Keratinocyte (primary cell): ENCODE data around the gene KDM6B. TPM values are rescaled to one million over a fixed set of nuclear protein-coding genes. Genes with fewer than 3 reads are reported as not detected.

Experiments used
- DNase-seq: peaks from one replicate; pipeline ENCODE4 v3.0.0-alpha.2; 2011; ENCODE audit warnings: low read depth, missing footprints, low spot score
- FAIRE-seq: peaks from 2 replicates; lab custom pipeline; 2011; peaks lifted over from hg19 to GRCh38; lab: Jason Lieb, UNC
- H2AFZ ChIP-seq: 2 replicates; pipeline ENCODE4 v1.6.0; 2012; ENCODE audit warnings: low read length, control low read depth, inconsistent platforms; ENCODE audit not compliant: control insufficient read depth
- H3K27ac ChIP-seq: 2 replicates; pipeline ENCODE4 v1.5.1; 2011; ENCODE audit warnings: low read length; ENCODE audit not compliant: control insufficient read depth, insufficient read depth
- H3K27me3 ChIP-seq: 3 replicates; pipeline ENCODE4 v1.6.0; 2011; ENCODE audit warnings: low read length; ENCODE audit not compliant: control insufficient read depth, insufficient read depth; ENCODE audit errors: extremely low read depth
- H3K36me3 ChIP-seq, 2 experiments: 2 replicates in 1 of 2; 3 replicates in 1 of 2; pipeline ENCODE4 v1.5.1; 2011; ENCODE audit warnings: low read length in 2 of 2, mild to moderate bottlenecking in 1 of 2; ENCODE audit not compliant: control insufficient read depth in 2 of 2, insufficient read depth in 2 of 2; ENCODE audit errors: extremely low read depth in 1 of 2
- H3K4me1 ChIP-seq: 3 replicates; pipeline ENCODE4 v1.5.1; 2011; ENCODE audit warnings: low read length; ENCODE audit not compliant: control insufficient read depth, insufficient read depth; ENCODE audit errors: extremely low read depth
- H3K4me2 ChIP-seq: 3 replicates; pipeline ENCODE4 v1.6.0; 2011; ENCODE audit warnings: low read depth, low read length; ENCODE audit not compliant: control insufficient read depth, insufficient read depth; ENCODE audit errors: extremely low read depth
- H3K4me3 ChIP-seq, 3 experiments: fragments of 200-600 bp in 1 of 3; sonication (generic) in 1 of 3; 2 replicates in 2 of 3; 3 replicates in 1 of 3; pipeline ENCODE4 v1.5.1; 2011 to 2016; ENCODE audit warnings: low read length in 3 of 3, mild to moderate bottlenecking in 3 of 3, control low read depth in 2 of 3, inconsistent platforms in 1 of 3, low read depth in 1 of 3, mixed read lengths in 1 of 3, mixed run types in 1 of 3, moderate library complexity in 1 of 3; ENCODE audit not compliant: control insufficient read depth in 2 of 3, insufficient read depth in 2 of 3; ENCODE audit errors: extremely low read depth in 1 of 3
- H3K79me2 ChIP-seq: 2 replicates; pipeline ENCODE4 v1.6.0; 2012; ENCODE audit warnings: low read length; ENCODE audit not compliant: control insufficient read depth, insufficient read depth
- H3K9ac ChIP-seq: 3 replicates; pipeline ENCODE4 v1.6.0; 2011; ENCODE audit warnings: low read length; ENCODE audit not compliant: control insufficient read depth, insufficient read depth; ENCODE audit errors: extremely low read depth
- H3K9me1 ChIP-seq: 3 replicates; pipeline ENCODE4 v1.6.0; 2011; ENCODE audit warnings: low read length; ENCODE audit not compliant: control insufficient read depth, insufficient read depth; ENCODE audit errors: extremely low read depth
- H3K9me3 ChIP-seq: 2 replicates; pipeline ENCODE4 v1.5.1; 2012; ENCODE audit warnings: low read depth, low read length; ENCODE audit not compliant: control insufficient read depth
- H4K20me1 ChIP-seq: 3 replicates; pipeline ENCODE4 v1.6.0; 2011; ENCODE audit warnings: low read length; ENCODE audit not compliant: control insufficient read depth, insufficient read depth; ENCODE audit errors: extremely low read depth
- EZH2 ChIP-seq: IDR thresholded peaks from one replicate; pipeline ENCODE4 v1.6.1; 2012; ENCODE audit warnings: inconsistent platforms, mild to moderate bottlenecking, low read length, moderate library complexity
- dilution Hi-C: fragments of 300-500 bp; cut with MboI; formaldehyde crosslinking; loops from one replicate; pipeline ENCODE4 v1.7.0; 2020; ENCODE audit warnings: low sequenced_read_pairs; ENCODE audit not compliant: extremely low pct_ligation_motif_present
- polyA plus RNA-seq, 5 experiments: library from polyadenylated mRNA; depleted of rRNA in 3 of 5; stranded (reverse) in 3 of 5; stranded (forward) in 1 of 5; unstranded in 1 of 5; fragments of >200 nt; gene quantifications; 1 replicate in 1 of 5; 2 replicates in 3 of 5; 3 replicates in 1 of 5; pipeline versions ENCODE4 v1.2.1 to v1.2.3, GENCODE V29; 2011 to 2012; ENCODE audit warnings: missing spikeins in 2 of 5, low read depth in 1 of 5, low replicate concordance in 1 of 5
- TF ChIP-seq, protein P1 (sequence below), 3 experiments: IDR thresholded peaks in 1 of 3; conservative IDR thresholded peaks in 1 of 3; optimal IDR thresholded peaks in 1 of 3; 2 replicates in 2 of 3; 3 replicates in 1 of 3; pipeline versions ENCODE3 to v1.5.1; 2011; ENCODE audit warnings: low read length in 3 of 3, mild to moderate bottlenecking in 3 of 3, moderate library complexity in 2 of 3, control low read depth in 1 of 3, inconsistent platforms in 1 of 3; ENCODE audit not compliant: insufficient read depth in 2 of 3; ENCODE audit errors: extremely low read depth in 1 of 3

Gene KDM6B
- polyA plus RNA-seq, 1 donor (not counting 4 experiments of a cell fraction or from before 2014, with no cell fraction given), result 1.6 TPM

DNA sequence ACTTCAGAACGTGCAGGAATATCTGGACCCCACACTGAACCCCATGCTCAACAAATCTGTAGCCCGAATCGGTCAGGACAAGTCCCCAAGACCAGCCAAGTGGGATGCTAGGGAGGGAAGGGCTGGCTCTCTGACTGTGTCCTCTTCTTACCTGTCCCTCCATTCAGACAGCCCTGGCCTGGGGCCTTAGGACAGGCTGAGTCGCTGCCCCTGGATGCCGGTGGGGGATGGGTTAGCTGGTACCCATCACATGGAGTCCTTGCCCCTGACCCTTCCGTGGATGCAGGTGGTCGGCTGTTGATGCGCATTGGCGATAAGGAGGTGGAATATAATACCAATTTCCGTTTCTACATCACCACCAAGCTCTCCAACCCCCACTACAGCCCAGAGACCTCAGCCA, 16.0 kb upstream of the KDM6B start:
- H3K27me3 ChIP-seq, result no peaks in the 10 kb centered on the region
- H3K9me3 ChIP-seq, result no peaks in the 10 kb centered on the region
- TF ChIP-seq, protein P1, sequence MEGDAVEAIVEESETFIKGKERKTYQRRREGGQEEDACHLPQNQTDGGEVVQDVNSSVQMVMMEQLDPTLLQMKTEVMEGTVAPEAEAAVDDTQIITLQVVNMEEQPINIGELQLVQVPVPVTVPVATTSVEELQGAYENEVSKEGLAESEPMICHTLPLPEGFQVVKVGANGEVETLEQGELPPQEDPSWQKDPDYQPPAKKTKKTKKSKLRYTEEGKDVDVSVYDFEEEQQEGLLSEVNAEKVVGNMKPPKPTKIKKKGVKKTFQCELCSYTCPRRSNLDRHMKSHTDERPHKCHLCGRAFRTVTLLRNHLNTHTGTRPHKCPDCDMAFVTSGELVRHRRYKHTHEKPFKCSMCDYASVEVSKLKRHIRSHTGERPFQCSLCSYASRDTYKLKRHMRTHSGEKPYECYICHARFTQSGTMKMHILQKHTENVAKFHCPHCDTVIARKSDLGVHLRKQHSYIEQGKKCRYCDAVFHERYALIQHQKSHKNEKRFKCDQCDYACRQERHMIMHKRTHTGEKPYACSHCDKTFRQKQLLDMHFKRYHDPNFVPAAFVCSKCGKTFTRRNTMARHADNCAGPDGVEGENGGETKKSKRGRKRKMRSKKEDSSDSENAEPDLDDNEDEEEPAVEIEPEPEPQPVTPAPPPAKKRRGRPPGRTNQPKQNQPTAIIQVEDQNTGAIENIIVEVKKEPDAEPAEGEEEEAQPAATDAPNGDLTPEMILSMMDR (optimal IDR thresholded peaks at IDR 0.05 in 1 of 3, IDR thresholded peaks at IDR 0.05 in 1 of 3, conservative IDR thresholded peaks at IDR 0.05 in 1 of 3; ENCODE audit: extremely low read depth in 1 of 3, insufficient read depth in 2 of 3, low read length in 3 of 3), result no peak
- TF ChIP-seq EZH2, result no peak
- H3K9ac ChIP-seq, result no peak overlapping the region
- no peak for DNase-seq
- no peaks in the 10 kb centered on the region for H3K4me1 ChIP-seq
- dilution Hi-C loops, result no loop called here
- H3K4me3 ChIP-seq, result no peak overlapping the region
- no peaks in the 10 kb centered on the region for H4K20me1 ChIP-seq
- H3K27ac ChIP-seq, result no peak overlapping the region
- H2AFZ ChIP-seq, result no peak overlapping the region
- H3K9me1 ChIP-seq, result no peaks in the 10 kb centered on the region
- no peak for FAIRE-seq
- H3K4me2 ChIP-seq, result no peak overlapping the region
- no peaks in the 10 kb centered on the region for H3K79me2 ChIP-seq
- H3K36me3 ChIP-seq, result no peaks in the 10 kb centered on the region

DNA sequence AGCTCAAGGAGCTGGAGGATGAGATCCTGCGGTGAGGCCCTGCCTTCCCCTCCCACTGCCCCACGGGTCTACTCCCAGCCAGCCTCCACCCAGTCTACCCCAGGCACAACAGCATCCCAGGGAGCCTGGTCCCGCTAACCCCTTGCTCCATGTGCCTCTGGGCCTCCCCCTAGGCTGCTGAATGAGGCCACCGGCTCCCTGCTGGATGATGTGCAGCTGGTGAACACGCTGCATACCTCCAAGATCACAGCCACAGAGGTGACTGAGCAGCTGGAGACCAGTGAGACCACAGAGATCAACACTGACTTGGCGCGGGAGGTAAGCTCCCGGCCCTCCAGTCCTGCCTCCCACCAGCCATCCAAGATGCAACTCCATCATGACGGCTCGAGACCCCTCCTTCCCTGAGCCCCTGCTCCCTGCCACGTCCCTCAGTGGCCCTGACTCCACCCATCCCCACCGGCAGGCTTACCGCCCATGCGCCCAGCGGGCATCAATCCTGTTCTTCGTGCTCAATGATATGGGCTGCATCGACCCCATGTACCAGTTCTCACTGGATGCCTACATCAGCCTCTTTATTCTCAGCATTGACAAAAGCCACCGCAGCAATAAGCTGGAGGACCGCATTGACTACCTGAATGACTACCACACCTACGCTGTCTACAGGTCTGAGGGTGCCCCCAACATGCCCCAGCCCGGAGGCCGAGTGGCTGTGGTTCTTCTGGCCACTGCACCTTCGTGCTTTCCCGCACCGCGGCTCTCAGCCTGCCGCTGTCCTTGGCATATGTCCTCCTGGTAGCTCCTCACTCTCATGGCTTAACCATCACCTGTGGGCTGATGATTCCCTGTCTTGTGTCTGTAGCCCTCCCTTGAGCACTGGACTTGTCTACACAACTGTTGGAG, 15.0 kb upstream of the KDM6B start:
- FAIRE-seq, result no peak
- TF ChIP-seq EZH2, result no peak
- TF ChIP-seq, protein P1 (optimal IDR thresholded peaks at IDR 0.05 in 1 of 3, IDR thresholded peaks at IDR 0.05 in 1 of 3, conservative IDR thresholded peaks at IDR 0.05 in 1 of 3; ENCODE audit: extremely low read depth in 1 of 3, insufficient read depth in 2 of 3, low read length in 3 of 3), result no peak
- Histone ChIP-seq H3K4me3 (no peak overlapping the region), H3K27ac (no peak overlapping the region), H3K4me1 (no peaks in the 10 kb centered on the region), H3K79me2 (no peaks in the 10 kb centered on the region), H3K27me3 (no peaks in the 10 kb centered on the region), H3K9me3 (no peaks in the 10 kb centered on the region), H3K4me2 (no peak overlapping the region), H3K9ac (no peak overlapping the region), H3K9me1 (no peaks in the 10 kb centered on the region), H3K36me3 (no peaks in the 10 kb centered on the region), H4K20me1 (no peaks in the 10 kb centered on the region), H2AFZ (no peak overlapping the region)
- dilution Hi-C loops, result no loop called here
- DNase-seq, result no peak
